Glutamatergic neuron (in vitro differentiated cells): ENCODE measurements around the gene TMEM106A. TPM values are rescaled to one million over a fixed set of nuclear protein-coding genes. Genes with fewer than 3 reads are reported as not detected.
"Not testable (repeated sequence)": the region's sequence is repeated elsewhere in the genome, so short reads cannot be mapped to it uniquely, and the experiment has no call there.

Source experiments
- DNase-seq: peaks from one replicate; pipeline ENCODE4 v3.0.0; 2022
- H3K27ac Mint-ChIP-seq: one replicate; pipeline ENCODE4 v1.8.0; 2020; ENCODE audit warnings: mild to moderate bottlenecking, mixed read lengths, inconsistent platforms; ENCODE audit not compliant: unreplicated experiment
- H3K27me3 Mint-ChIP-seq: one replicate; pipeline ENCODE4 v1.8.0; 2020; ENCODE audit warnings: mild to moderate bottlenecking, moderate library complexity, mixed read lengths, inconsistent platforms; ENCODE audit not compliant: unreplicated experiment
- H3K36me3 Mint-ChIP-seq: one replicate; pipeline ENCODE4 v1.8.0; 2020; ENCODE audit warnings: mild to moderate bottlenecking, mixed read lengths, inconsistent platforms; ENCODE audit not compliant: unreplicated experiment
- H3K4me1 Mint-ChIP-seq: one replicate; pipeline ENCODE4 v1.8.0; 2020; ENCODE audit warnings: mild to moderate bottlenecking, low read depth, mixed read lengths, inconsistent platforms; ENCODE audit not compliant: unreplicated experiment
- H3K4me3 Mint-ChIP-seq: one replicate; pipeline ENCODE4 v1.8.0; 2020; ENCODE audit warnings: mild to moderate bottlenecking, mixed read lengths, inconsistent platforms; ENCODE audit not compliant: unreplicated experiment
- H3K9me3 Mint-ChIP-seq: one replicate; pipeline ENCODE4 v1.8.0; 2020; ENCODE audit warnings: mild to moderate bottlenecking, moderate library complexity, mixed read lengths, inconsistent platforms; ENCODE audit not compliant: unreplicated experiment
- CTCF ChIP-seq: fragments of 200-600 bp; sonication (generic); IDR thresholded peaks from one replicate; pipeline ENCODE4 v1.5.0; 2021; ENCODE audit not compliant: partially characterized antibody, unreplicated experiment
- total RNA-seq: library from RNA; stranded (reverse); fragmentation: NEBNext Ultra II Directional; extraction: Animal tissue kit (Norgen Biotek cat#: 25700); gene quantifications from one replicate; pipeline ENCODE4 v1.2.1, GENCODE V29; 2021; ENCODE audit not compliant: unreplicated experiment

The TMEM106A gene
- total RNA-seq, 1 donor from 2014 or later: 2.3 TPM

DNA sequence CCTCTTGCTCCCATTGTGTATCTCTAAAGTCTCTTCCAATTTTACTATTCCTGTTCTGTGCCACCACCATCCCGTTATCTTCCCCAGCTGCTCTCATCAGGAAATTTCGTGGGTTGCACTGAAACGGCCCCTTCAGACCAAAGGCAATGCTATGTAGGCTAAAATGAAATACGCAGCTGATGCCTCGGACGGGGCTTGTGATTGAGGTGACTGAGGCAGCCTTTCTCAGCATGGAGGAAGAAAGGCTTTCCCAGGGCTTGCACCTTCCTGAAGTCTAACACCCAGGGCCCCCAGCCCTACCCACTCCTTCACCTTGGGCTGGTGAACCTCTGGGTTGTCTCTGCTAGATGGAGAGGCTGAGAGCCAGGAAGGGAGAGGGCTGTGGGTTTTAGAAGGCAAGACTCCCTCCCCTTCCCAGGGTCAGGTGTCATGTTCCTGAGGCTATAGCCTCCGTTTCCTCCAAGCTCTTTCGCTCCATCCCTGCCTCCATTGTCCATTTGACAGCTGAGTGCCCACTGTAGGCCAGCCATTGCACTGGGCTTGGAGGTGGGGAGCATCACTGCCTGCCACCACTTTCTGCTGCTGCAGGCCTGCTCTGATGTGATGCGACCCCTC lies 8.9 kb downstream of the TMEM106A start:
- Mint-ChIP-seq H3K4me3 (no peak overlapping the region), H3K27ac (no peak overlapping the region), H3K36me3 (no peaks in the 10 kb centered on the region), H3K27me3 (no peaks in the 10 kb centered on the region), H3K9me3 (peaks cover 2% of the 10 kb centered on the region), H3K4me1 (no peaks in the 10 kb centered on the region)
- DNase-seq: no peak
- no peak for TF ChIP-seq CTCF

DNA sequence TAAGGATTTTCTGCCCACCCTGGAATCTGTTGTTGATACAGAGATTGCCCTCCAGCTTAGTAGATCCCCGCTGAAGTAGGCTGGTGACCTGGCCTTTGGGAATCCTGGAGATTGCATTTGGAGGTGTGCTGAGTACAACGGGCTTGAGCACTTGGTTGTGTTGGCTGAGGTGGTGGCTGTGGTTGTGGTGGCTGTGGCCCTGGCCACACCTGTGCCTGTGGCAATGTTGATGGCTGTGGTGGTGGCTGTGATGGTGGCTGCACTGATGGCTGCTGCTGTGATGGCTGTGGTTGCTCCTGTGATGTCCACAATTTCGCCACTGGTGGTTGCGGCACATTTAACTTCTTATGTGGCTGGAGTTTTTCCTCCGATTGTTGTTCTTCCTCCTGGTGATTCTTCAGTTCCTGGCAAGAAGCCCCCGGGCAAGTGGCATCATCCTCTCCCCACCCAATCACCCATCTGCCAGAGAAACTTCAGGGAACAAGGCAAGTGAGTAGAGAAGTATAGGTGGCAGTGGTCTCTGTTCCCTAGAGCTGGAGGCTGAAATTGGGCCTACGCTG lies 12.6 kb downstream of the TMEM106A start:
- Mint-ChIP-seq H3K4me3 (no peak overlapping the region), H3K27ac (no peak overlapping the region), H3K9me3 (peaks cover 2% of the 10 kb centered on the region), H3K4me1 (no peaks in the 10 kb centered on the region), H3K36me3 (no peaks in the 10 kb centered on the region), H3K27me3 (no peaks in the 10 kb centered on the region)
- no peak for DNase-seq
- no peak for TF ChIP-seq CTCF

- no peak overlapping the region for H3K27ac Mint-ChIP-seq
- no peaks in the 10 kb centered on the region for H3K4me1 Mint-ChIP-seq
- DNase-seq: no peak
- no peak for TF ChIP-seq CTCF
- peaks cover 2% of the 10 kb centered on the region for H3K9me3 Mint-ChIP-seq
- no peaks in the 10 kb centered on the region for H3K36me3 Mint-ChIP-seq
- H3K4me3 Mint-ChIP-seq: no peak overlapping the region
- H3K27me3 Mint-ChIP-seq: no peaks in the 10 kb centered on the region
Observed at GRCh38 chr17:43226393-43226792, 14.7 kb downstream of the TMEM106A start.

DNA sequence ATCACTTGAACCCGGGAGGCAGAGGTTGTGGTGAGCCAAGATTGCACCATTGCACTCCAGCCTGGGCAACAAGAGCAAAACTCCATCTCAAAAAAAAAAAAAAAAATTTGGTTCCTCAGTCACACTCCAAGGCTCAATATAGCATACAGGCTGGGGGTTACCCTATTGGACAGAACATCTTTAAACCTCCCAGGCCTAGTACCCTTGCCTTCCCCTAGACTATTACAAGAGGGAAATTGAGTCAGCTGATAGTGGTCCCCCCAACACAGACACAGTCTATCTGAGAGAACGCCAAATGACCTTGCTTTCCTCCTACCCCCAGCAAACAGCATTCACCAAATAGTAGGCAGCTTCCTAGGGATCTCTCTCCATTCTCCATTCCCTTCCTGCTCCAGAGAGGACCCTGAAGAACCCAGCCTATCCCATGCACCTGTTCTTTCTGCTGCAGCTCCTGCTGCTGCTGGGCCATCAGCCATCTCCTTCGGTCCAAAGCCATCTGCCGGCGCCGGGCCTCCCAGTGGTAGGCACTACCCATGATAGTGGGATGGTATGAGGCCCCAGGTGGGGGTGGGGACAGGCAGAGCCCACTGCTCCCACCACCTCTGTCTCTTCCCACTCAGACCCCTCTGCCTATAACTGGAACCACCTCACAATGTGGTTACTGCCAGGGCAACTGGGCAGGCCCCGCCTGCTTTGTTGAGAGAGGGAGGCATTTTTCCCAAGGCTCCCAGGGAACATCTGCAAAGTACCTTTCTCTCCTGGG lies 16.5 kb downstream of the TMEM106A start, which contains the start of gene CCDC200:
TSS of gene CCDC200 (minus strand) at position 604 of the 763 bp plus-strand sequence. CDS start at position 535, 69 bp downstream.
- not testable (repeated sequence) for H3K36me3 Mint-ChIP-seq, DNase-seq, H3K27me3 Mint-ChIP-seq, H3K27ac Mint-ChIP-seq, H3K4me1 Mint-ChIP-seq, H3K9me3 Mint-ChIP-seq, H3K4me3 Mint-ChIP-seq

DNA sequence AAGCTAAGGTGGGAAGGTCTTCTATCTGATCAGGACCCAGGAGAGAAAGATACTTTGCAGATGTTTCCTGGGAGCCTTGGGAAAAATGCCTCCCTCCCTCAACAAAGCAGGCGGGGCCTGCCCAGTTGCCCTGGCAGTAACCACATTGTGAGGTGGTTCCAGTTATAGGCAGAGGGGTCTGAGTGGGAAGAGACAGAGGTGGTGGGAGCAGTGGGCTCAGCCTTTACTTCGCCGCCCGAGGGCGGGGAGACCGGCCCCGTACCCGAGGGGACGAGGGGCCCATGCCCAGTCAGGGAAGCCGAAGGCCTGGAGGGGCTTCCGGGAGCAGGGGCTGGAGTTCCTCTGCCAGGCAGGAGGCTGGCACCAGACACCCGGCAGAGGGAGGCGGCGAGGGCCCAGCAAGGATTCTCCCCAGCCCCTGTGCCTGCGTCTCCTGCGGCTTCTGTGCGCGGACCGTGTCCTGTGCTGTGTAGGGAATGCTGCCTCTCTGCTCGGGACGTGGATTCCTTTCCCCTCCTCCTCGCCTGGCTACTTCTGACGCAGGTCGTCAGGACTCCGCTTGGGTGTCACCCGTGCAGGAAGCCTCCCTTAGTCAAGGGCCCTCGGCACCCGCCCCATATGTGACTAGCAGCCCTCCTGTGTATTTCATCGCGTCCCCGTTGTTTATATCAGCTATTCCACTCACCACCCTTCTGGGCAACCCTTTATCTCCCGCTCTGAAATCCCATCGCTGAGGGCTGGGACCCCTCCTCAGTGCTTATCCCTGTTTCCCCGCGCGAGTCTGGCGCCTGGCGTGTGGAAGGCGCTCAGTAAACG lies 19.7 kb downstream of the TMEM106A start:
- not testable (repeated sequence) for H3K9me3 Mint-ChIP-seq, DNase-seq, H3K27me3 Mint-ChIP-seq, H3K4me1 Mint-ChIP-seq, H3K36me3 Mint-ChIP-seq
- H3K27ac Mint-ChIP-seq: peak overlapping the region; percentile 59
- H3K4me3 Mint-ChIP-seq: peak overlapping the region; percentile 66

- Mint-ChIP-seq H3K27ac (peak overlapping the region; percentile 74), H3K4me3 (peak overlapping the region; percentile 81)
- not testable (repeated sequence) for H3K4me1 Mint-ChIP-seq, H3K36me3 Mint-ChIP-seq, H3K27me3 Mint-ChIP-seq, H3K9me3 Mint-ChIP-seq
- DNase-seq: peak; percentile 67
Observed at GRCh38 chr17:43232021-43232699, 20.5 kb downstream of the TMEM106A start.

DNA sequence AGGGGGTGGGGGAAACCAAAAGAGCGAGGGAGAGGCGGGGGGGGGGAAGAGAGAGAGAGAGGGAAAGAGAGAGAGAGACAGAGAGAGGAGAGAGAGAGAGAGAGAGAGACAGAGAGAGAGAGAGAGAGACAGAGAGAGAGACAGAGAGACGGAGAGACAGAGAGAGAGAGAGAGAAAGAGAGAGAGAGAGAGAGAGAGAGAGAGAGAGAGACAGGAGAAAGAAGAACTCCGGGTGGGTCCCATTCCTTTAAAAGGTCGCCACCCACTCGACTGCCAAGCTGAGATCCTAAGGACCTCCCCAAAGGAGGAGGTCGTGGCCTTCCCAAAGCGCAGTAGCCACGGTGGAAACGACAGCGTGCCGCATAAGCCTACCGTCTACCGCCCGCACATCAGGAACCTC lies 21.6 kb downstream of the TMEM106A start:
- H3K9me3 Mint-ChIP-seq, H3K36me3 Mint-ChIP-seq, H3K27ac Mint-ChIP-seq, H3K4me1 Mint-ChIP-seq, H3K27me3 Mint-ChIP-seq, DNase-seq: not testable (repeated sequence)
- H3K4me3 Mint-ChIP-seq: peak overlapping the region; percentile 55

DNA sequence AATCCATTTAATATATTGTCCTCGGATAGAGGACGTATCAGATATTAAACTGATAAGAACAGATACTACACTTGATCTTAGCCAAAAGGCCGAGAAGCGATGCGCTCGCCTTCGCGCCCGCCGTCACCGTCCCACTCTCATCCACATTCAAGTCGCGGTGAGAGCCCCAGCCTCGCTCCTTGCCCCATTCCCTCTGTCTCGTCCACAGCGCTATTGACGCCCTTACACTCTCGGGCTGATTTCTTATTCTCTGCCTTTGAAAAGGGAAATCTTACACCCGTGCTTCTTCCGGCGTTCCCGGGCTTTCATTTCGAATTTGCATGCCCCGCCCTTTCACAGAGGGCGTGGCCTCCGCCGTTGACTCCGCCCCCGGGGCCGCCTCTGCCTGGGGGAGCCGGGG lies 22.2 kb downstream of the TMEM106A start, which contains the start of gene RNU2-1:
TSS of gene RNU2-1 (minus strand) at position 101 of the 400 bp plus-strand sequence.
- H3K36me3 Mint-ChIP-seq, H3K9me3 Mint-ChIP-seq, DNase-seq, H3K4me1 Mint-ChIP-seq, H3K27ac Mint-ChIP-seq, H3K27me3 Mint-ChIP-seq: not testable (repeated sequence)
- H3K4me3 Mint-ChIP-seq: peak within 1 kb of the TSS; percentile 55
